HepG2 (cell line): ENCODE data around the gene GABRG3. TPM values are rescaled to one million over a fixed set of nuclear protein-coding genes. Genes with fewer than 3 reads are reported as not detected.

ENCODE experiments used
- ATAC-seq: fragments of 200-7000 bp; cut with Tn5 transposase; 3 replicates; pipeline ENCODE4 v1.9.1; 2020; ENCODE audit warnings: mild to moderate bottlenecking, moderate library complexity
- BruUV-seq: library from RNA; stranded (reverse); fragments of 400-500 nt; replicated peaks from 2 replicates; lab custom pipeline; 2021; lab: Mats Ljungman, UMichigan
- CTCF ChIA-PET: fragments of 300-600 bp; formaldehyde crosslinking; extraction: SDS; loops from one replicate; lab custom pipeline; 2021; ENCODE audit warnings: low total read pairs, inconsistent platforms, low intra/inter-chr PET ratio; lab: Yijun Ruan, JAX
- POLR2A ChIA-PET: fragments of 350-600 bp; sonication (Branson Sonifier 250); formaldehyde crosslinking; loops from one replicate; lab custom pipeline; 2020; ENCODE audit warnings: antibody characterized with exemption, inconsistent platforms; lab: Yijun Ruan, JAX
- DNase-seq: peaks from one replicate; pipeline ENCODE4 v3.0.0-alpha.2; 2015; ENCODE audit warnings: low spot score
- FAIRE-seq: peaks from 3 replicates; lab custom pipeline; 2011; peaks lifted over from hg19 to GRCh38; lab: Jason Lieb, UNC
- H2AFZ ChIP-seq: one replicate; pipeline ENCODE4 v1.6.1; 2011; ENCODE audit warnings: low read length, inconsistent platforms
- H3K27ac ChIP-seq: fragments of 300-600 bp; 3 replicates; pipeline ENCODE4 v1.8.0; 2011; ENCODE audit warnings: mixed run types, mild to moderate bottlenecking, mixed read lengths, low read length, inconsistent platforms; ENCODE audit not compliant: insufficient read depth; ENCODE audit errors: extremely low read length
- H3K27me3 ChIP-seq, 2 experiments: fragments of 200-600 bp in 1 of 2; 2 replicates in 1 of 2; 3 replicates in 1 of 2; pipeline versions ENCODE4 v1.6.0 to v1.8.0; 2011; ENCODE audit warnings: low read length in 2 of 2, mild to moderate bottlenecking in 2 of 2, moderate library complexity in 2 of 2, inconsistent platforms in 1 of 2; ENCODE audit not compliant: insufficient read depth in 2 of 2, control insufficient read depth in 1 of 2
- H3K36me3 ChIP-seq, 2 experiments: fragments of 200-600 bp in 1 of 2; replicated peaks in 1 of 2; 2 replicates in 1 of 2; 3 replicates in 1 of 2; pipeline versions ENCODE4 v1.5.1 to v1.8.0; 2011; ENCODE audit warnings: low read length in 2 of 2, inconsistent platforms in 1 of 2; ENCODE audit not compliant: insufficient read depth in 2 of 2, control insufficient read depth in 1 of 2
- H3K4me1 ChIP-seq: 2 replicates; pipeline ENCODE4 v1.5.1; 2012; ENCODE audit warnings: low read length, inconsistent platforms; ENCODE audit not compliant: insufficient read depth
- H3K4me2 ChIP-seq: 2 replicates; pipeline ENCODE4 v1.6.0; 2011; ENCODE audit warnings: low read depth, low read length, inconsistent platforms
- H3K4me3 ChIP-seq, 3 experiments: fragments of 200-600 bp in 1 of 3; sonication (generic), shearing (Covaris generic) in 1 of 3; replicated peaks in 1 of 3; 2 replicates each; pipeline ENCODE4 v1.5.1; 2011 to 2016; ENCODE audit warnings: low read length in 3 of 3, inconsistent platforms in 2 of 3, low read depth in 2 of 3, mild to moderate bottlenecking in 2 of 3, control low read depth in 1 of 3, mixed read lengths in 1 of 3; ENCODE audit not compliant: insufficient read depth in 1 of 3
- H3K79me2 ChIP-seq: one replicate; pipeline ENCODE4 v1.6.1; 2011; ENCODE audit warnings: low read length, inconsistent platforms; ENCODE audit not compliant: insufficient read depth
- H3K9ac ChIP-seq: 2 replicates; pipeline ENCODE4 v1.6.0; 2011; ENCODE audit warnings: mild to moderate bottlenecking, low read depth, low read length, inconsistent platforms; ENCODE audit not compliant: insufficient read depth
- H3K9me3 ChIP-seq: 2 replicates; pipeline ENCODE4 v1.5.1; 2012; ENCODE audit warnings: mild to moderate bottlenecking, low read length
- H4K20me1 ChIP-seq: 2 replicates; pipeline ENCODE4 v1.6.0; 2011; ENCODE audit warnings: inconsistent platforms, mild to moderate bottlenecking, low read length, moderate library complexity; ENCODE audit not compliant: insufficient read depth
- SMYD3 ChIP-seq: sonication (generic); formaldehyde crosslinking; IDR thresholded peaks from 2 replicates; pipeline ENCODE4 v1.8.1; 2023; ENCODE audit warnings: mild to moderate bottlenecking, missing genetic modification reagents
- TCF7L2 ChIP-seq: IDR thresholded peaks from 2 replicates; pipeline ENCODE4 v1.6.1; 2011; ENCODE audit warnings: mild to moderate bottlenecking, low read depth, low read length, moderate library complexity
- ZNF160 ChIP-seq: sonication (generic); formaldehyde crosslinking; IDR thresholded peaks from 2 replicates; pipeline ENCODE4 v1.8.0; 2022; ENCODE audit warnings: mild to moderate bottlenecking, inconsistent platforms, missing genetic modification reagents
- ZNF207 ChIP-seq: fragments of 450-650 bp; IDR thresholded peaks from 2 replicates; pipeline ENCODE4 v1.6.1; 2016; ENCODE audit warnings: antibody characterized with exemption, borderline replicate concordance
- ZNF253 ChIP-seq: sonication (generic); formaldehyde crosslinking; IDR thresholded peaks from 2 replicates; pipeline ENCODE4 v1.8.0; 2022; ENCODE audit warnings: mild to moderate bottlenecking, missing genetic modification reagents, borderline replicate concordance
- WGBS: methylation state at CpG from one replicate; pipeline ENCODE4 v1.1.6; 2017; ENCODE audit warnings: low lambda C conversion rate; 5-methylcytosine and 5-hydroxymethylcytosine counted together
- in situ Hi-C: cut with HindIII; loops from 2 replicates; pipeline ENCODE4 v1.10.0; 2017; ENCODE audit warnings: low pct_unique_long_range_greater_than_20kb; ENCODE audit not compliant: extremely low pct_ligation_motif_present
- intact Hi-C: fragments of 100-400 bp; cut with micrococcal nuclease; formaldehyde crosslinking; loops from one replicate; pipeline ENCODE4 v1.10.0; 2022; ENCODE audit not compliant: unreplicated experiment
- polyA plus RNA-seq, 8 experiments: library from polyadenylated mRNA; depleted of rRNA in 3 of 8; stranded (reverse) in 7 of 8; unstranded in 1 of 8; fragments of >200 nt; fragmentation: Illumina TruSeq in 4 of 8; extraction: Trizol in 4 of 8; gene quantifications; 2 replicates each; pipeline versions ENCODE4 v1.2.1 to v1.2.3, GENCODE V29; 2011 to 2016; ENCODE audit warnings: low read depth in 4 of 8, missing spikeins in 1 of 8, mixed read lengths in 1 of 8; ENCODE audit not compliant: insufficient read depth in 1 of 8
- total RNA-seq, 5 experiments: library from RNA; depleted of rRNA; stranded (reverse); fragments of >200 nt; fragmentation: Illumina TruSeq; extraction: Trizol; gene quantifications; 2 replicates each; pipeline ENCODE4 v1.2.3, GENCODE V29; 2016; ENCODE audit warnings: low read depth in 1 of 5
- TF ChIP-seq, protein P1 (sequence below): sonication (generic); formaldehyde crosslinking; IDR thresholded peaks from 2 replicates; pipeline ENCODE4 v1.5.1; 2020; ENCODE audit warnings: mild to moderate bottlenecking, moderate library complexity, missing genetic modification reagents
- TF ChIP-seq, protein P2 (sequence below): sonication (generic); formaldehyde crosslinking; IDR thresholded peaks from 2 replicates; pipeline ENCODE4 v1.4.0; 2020; ENCODE audit warnings: low read depth, mild to moderate bottlenecking, missing genetic modification reagents

The GABRG3 gene
- total and polyA plus RNA-seq, 2 of the 13 experiments (the other 11 are each of a cell fraction or from before 2014, with no cell fraction given) = not detected

DNA sequence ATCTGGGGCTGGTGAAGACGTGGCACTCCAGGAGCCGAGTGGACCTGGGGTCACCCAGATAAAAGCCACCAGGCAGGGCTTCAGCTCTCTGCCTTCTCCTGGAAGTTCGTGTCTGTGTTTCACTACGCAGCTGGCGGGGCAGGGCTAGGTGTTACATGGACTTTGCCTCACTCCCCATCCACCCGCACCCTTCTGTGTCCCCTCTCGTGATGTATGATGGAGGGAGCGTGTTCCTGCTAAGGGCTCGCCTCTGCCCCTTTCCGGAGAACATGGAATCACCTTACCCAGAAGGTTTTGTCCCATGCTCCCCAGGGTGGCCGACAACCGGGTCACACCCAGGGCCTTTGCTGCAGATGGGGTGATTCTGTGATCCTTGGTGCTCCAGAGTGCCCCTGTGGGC, 96.2 kb downstream of the GABRG3 start:
- Histone ChIP-seq H3K27ac (no peak overlapping the region), H3K79me2 (no peaks in the 10 kb centered on the region), H4K20me1 (no peaks in the 10 kb centered on the region), H2AFZ (no peak overlapping the region), H3K36me3 (no peaks in the 10 kb centered on the region), H3K4me3 (no peak overlapping the region), H3K4me1 (no peaks in the 10 kb centered on the region), H3K9me3 (no peaks in the 10 kb centered on the region; the same call in 1 of the 2 replicates), H3K9ac (no peak overlapping the region), H3K27me3 (peaks cover 0 to 3% of the 10 kb centered on the region in 2 experiments; a peak in 1 of 5 replicates), H3K4me2 (no peak overlapping the region)
- DNase-seq = no peak
- intact Hi-C loops = no loop called here
- POLR2A ChIA-PET = no interaction called here
- BruUV-seq = no TSS peak
- no peak for ATAC-seq
- in situ Hi-C loops = loop anchor here (10.0 kb wide), 1 partner anchor 288 kb away; no protein-coding TSS in a partner anchor
- 6% methylated on average over 7 of the region's 12 CpGs for WGBS
- TF ChIP-seq ZNF160 (CRISPR knock-in tag) (no peak), ZNF207 (no peak), SMYD3 (CRISPR knock-in tag) (no peak), ZNF253 (CRISPR knock-in tag) (no peak), TCF7L2 (no peak)
- TF ChIP-seq, protein P1, sequence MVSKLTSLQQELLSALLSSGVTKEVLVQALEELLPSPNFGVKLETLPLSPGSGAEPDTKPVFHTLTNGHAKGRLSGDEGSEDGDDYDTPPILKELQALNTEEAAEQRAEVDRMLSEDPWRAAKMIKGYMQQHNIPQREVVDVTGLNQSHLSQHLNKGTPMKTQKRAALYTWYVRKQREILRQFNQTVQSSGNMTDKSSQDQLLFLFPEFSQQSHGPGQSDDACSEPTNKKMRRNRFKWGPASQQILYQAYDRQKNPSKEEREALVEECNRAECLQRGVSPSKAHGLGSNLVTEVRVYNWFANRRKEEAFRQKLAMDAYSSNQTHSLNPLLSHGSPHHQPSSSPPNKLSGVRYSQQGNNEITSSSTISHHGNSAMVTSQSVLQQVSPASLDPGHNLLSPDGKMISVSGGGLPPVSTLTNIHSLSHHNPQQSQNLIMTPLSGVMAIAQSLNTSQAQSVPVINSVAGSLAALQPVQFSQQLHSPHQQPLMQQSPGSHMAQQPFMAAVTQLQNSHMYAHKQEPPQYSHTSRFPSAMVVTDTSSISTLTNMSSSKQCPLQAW (CRISPR knock-in tag) = no peak
- TF ChIP-seq, protein P2, sequence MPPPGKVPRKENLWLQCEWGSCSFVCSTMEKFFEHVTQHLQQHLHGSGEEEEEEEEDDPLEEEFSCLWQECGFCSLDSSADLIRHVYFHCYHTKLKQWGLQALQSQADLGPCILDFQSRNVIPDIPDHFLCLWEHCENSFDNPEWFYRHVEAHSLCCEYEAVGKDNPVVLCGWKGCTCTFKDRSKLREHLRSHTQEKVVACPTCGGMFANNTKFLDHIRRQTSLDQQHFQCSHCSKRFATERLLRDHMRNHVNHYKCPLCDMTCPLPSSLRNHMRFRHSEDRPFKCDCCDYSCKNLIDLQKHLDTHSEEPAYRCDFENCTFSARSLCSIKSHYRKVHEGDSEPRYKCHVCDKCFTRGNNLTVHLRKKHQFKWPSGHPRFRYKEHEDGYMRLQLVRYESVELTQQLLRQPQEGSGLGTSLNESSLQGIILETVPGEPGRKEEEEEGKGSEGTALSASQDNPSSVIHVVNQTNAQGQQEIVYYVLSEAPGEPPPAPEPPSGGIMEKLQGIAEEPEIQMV (CRISPR knock-in tag) = no peak
- no peak for FAIRE-seq
- CTCF ChIA-PET = no interaction called here
